ENCODE measurements around the gene DNER.
"Not testable (repeated sequence)": the region's sequence is repeated elsewhere in the genome, so short reads cannot be mapped to it uniquely, and the experiment has no call there.

The DNER gene, protein sequence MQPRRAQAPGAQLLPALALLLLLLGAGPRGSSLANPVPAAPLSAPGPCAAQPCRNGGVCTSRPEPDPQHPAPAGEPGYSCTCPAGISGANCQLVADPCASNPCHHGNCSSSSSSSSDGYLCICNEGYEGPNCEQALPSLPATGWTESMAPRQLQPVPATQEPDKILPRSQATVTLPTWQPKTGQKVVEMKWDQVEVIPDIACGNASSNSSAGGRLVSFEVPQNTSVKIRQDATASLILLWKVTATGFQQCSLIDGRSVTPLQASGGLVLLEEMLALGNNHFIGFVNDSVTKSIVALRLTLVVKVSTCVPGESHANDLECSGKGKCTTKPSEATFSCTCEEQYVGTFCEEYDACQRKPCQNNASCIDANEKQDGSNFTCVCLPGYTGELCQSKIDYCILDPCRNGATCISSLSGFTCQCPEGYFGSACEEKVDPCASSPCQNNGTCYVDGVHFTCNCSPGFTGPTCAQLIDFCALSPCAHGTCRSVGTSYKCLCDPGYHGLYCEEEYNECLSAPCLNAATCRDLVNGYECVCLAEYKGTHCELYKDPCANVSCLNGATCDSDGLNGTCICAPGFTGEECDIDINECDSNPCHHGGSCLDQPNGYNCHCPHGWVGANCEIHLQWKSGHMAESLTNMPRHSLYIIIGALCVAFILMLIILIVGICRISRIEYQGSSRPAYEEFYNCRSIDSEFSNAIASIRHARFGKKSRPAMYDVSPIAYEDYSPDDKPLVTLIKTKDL

DNA sequence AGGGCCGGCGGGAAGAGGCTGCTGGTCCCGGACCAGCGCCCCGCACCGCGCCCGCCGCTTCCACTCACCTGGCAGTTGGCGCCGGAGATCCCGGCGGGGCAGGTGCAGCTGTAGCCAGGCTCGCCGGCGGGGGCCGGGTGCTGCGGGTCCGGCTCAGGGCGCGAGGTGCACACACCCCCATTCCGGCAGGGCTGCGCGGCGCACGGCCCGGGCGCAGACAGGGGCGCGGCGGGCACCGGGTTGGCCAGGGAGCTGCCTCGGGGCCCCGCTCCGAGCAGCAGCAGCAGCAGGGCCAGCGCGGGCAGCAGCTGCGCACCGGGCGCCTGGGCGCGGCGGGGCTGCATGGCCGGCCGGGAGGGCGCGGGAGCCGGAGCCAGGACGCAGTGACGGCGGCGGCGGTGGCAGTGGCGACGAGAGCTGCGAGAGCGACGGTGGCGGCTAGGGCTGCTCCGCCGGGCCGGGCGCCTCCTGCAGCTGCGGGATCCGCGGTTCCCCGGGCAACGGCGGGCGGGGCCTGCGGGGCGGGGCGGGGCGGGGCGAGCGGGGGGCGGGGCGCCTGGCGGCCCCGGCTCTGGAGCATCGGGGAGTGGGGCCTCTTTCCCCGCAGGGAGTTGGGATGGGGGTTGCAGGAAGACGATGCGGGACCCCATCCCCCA, at the start of gene DNER:
TSS of gene DNER (minus strand) at position 476 of the 656 bp plus-strand sequence. CDS start at position 344, 132 bp downstream.
- Histone ChIP-seq H3K4me3 (ENCODE audit: low read depth, low read length) (peak within 1 kb of the TSS; percentile 45), H3K9me3 (ENCODE audit: severe bottlenecking) (peaks cover 2% of the 10 kb centered on the region), H3K27ac (no peak within 1 kb of the TSS), H3K36me3 (no peaks in the 10 kb centered on the region), H3K27me3 (ENCODE audit: insufficient read depth, low read depth, severe bottlenecking) (peaks cover 88% of the 10 kb centered on the region)
- TF ChIP-seq, protein P1, sequence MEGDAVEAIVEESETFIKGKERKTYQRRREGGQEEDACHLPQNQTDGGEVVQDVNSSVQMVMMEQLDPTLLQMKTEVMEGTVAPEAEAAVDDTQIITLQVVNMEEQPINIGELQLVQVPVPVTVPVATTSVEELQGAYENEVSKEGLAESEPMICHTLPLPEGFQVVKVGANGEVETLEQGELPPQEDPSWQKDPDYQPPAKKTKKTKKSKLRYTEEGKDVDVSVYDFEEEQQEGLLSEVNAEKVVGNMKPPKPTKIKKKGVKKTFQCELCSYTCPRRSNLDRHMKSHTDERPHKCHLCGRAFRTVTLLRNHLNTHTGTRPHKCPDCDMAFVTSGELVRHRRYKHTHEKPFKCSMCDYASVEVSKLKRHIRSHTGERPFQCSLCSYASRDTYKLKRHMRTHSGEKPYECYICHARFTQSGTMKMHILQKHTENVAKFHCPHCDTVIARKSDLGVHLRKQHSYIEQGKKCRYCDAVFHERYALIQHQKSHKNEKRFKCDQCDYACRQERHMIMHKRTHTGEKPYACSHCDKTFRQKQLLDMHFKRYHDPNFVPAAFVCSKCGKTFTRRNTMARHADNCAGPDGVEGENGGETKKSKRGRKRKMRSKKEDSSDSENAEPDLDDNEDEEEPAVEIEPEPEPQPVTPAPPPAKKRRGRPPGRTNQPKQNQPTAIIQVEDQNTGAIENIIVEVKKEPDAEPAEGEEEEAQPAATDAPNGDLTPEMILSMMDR (IDR thresholded peaks at IDR 0.05; ENCODE audit: low read depth, low read length) = no peak
- peak; percentile 52 for DNase-seq

DNA sequence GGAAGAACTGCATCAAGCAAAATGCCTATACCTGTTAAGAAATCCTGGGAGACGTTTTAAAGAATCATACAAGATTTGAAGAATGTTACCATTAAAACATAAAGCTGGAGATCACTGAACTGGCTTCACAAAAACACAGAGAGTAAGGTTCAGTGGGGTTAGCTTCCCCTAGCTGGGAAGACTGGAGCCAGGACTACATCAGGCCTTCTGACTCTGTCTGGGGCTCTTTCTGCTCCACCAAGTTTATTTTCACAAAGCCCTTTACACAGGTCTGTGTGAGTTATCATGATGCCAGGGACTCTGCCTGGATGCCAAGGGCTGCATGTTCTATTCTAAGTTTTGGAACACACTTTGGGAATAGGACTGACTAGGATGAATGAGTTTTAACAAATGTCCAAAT, 47.3 kb upstream of the DNER start:
- no peaks in the 10 kb centered on the region for H3K27me3 ChIP-seq (ENCODE audit: insufficient read depth, low read depth, severe bottlenecking)
- no peak overlapping the region for H3K27ac ChIP-seq
- TF ChIP-seq, protein P1 (IDR thresholded peaks at IDR 0.05; ENCODE audit: low read depth, low read length) = no peak
- H3K4me3 ChIP-seq (ENCODE audit: low read depth, low read length) = no peak overlapping the region
- no peak for DNase-seq
- no peaks in the 10 kb centered on the region for H3K9me3 ChIP-seq (ENCODE audit: severe bottlenecking)
- H3K36me3 ChIP-seq = peaks cover 2% of the 10 kb centered on the region

DNA sequence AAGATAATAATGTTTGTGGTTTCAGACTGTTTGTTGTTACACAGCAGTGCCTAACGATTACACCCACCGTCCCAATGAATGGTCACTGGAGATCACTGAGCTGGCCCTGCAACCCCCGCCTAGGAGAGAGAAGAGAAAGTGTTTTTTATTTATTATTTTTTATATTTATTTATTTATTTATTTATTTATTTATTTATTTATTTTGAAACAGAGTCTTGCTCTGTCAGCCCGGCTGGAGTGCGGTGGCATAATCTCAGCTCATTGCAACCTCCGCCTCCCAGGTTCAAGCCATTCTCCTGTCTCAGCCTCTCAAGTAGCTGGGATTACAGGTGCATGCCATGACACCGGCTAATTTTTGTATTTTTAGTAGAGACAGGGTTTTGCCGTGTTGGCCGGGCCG, 43.1 kb upstream of the DNER start:
- not testable (repeated sequence) for H3K36me3 ChIP-seq; H3K27ac ChIP-seq; H3K4me3 ChIP-seq (ENCODE audit: low read depth, low read length); DNase-seq; H3K9me3 ChIP-seq (ENCODE audit: severe bottlenecking); H3K27me3 ChIP-seq (ENCODE audit: insufficient read depth, low read depth, severe bottlenecking)

DNA sequence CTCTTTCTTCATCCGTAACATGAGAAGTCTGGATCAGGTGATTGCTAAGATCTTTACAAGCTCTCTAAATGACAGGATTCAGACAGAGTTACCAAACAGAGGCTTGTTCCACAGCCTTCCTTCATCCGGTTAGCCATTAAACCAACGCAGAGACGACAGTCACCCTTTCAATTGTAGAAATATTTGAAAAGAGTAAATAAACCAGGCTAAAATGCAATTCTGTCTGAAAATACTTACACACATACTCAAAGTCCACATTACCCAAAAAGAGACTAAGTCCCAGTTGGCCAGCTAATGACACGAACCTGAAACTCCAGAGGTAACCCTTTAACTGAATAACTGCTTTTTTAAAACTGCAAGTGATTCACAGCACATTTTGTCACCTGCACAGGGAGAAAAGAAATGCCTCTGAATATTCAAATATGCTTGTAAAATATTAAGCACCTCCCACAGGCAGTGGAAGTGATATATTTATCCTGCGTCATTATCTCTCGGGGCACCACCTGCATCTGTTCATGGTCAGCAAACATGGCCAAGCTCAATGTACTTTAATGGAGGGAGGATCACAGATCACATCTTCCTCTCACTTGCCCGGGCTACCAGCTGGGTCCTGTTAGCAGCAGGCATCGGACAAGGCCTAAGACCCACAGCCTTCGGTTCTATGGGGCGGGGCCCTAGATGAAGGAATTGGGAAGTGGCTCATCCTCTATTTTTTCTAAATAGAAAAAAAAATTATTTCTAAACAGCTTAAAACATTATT, 38.8 kb upstream of the DNER start:
- Histone ChIP-seq H3K27ac (no peak overlapping the region), H3K9me3 (ENCODE audit: severe bottlenecking) (no peaks in the 10 kb centered on the region), H3K4me3 (ENCODE audit: low read depth, low read length) (no peak overlapping the region), H3K36me3 (no peaks in the 10 kb centered on the region), H3K27me3 (ENCODE audit: insufficient read depth, low read depth, severe bottlenecking) (no peaks in the 10 kb centered on the region)
- TF ChIP-seq, protein P1 (IDR thresholded peaks at IDR 0.05; ENCODE audit: low read depth, low read length) = no peak
- DNase-seq = no peak

DNA sequence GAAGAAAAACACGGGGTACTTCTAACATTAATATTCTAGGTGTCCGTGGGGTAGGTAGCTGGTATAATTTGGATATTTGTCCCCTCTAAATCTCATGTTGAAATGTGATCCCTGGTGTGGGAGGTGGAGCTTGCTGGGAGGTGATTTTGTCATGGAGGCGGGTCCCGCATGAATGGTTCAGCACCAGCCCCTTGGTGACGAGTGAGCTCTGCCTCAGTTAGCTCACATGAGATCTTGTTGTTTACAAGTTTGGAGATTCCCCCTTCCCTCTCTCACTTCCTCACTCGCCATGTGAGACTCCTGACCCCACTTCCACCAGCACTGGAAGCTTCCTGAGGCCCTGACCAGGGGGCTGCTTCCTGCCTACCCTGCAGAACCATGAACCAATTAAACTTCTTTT, 35.4 kb upstream of the DNER start:
- TF ChIP-seq, protein P1 (IDR thresholded peaks at IDR 0.05; ENCODE audit: low read depth, low read length) = no peak
- no peak overlapping the region for H3K4me3 ChIP-seq (ENCODE audit: low read depth, low read length)
- H3K27me3 ChIP-seq (ENCODE audit: insufficient read depth, low read depth, severe bottlenecking) = no peaks in the 10 kb centered on the region
- H3K36me3 ChIP-seq = no peaks in the 10 kb centered on the region
- no peaks in the 10 kb centered on the region for H3K9me3 ChIP-seq (ENCODE audit: severe bottlenecking)
- no peak for DNase-seq
- no peak overlapping the region for H3K27ac ChIP-seq
